Measurements from ENCODE around the gene COL5A2.

The COL5A2 gene

GRCh38 chr2:189178054-189178453 is 1.5 kb downstream of the COL5A2 start:
- no peak for DNase-seq

GRCh38 chr2:189177251-189177840 is 2.2 kb downstream of the COL5A2 start:
- DNase-seq: no peak

GRCh38 chr2:189176516-189176915 is 3.0 kb downstream of the COL5A2 start:
- DNase-seq: no peak

- no peak for DNase-seq
Measured at GRCh38 chr2:189175869-189176433, 3.6 kb downstream of the COL5A2 start.

- DNase-seq: no peak
Measured at GRCh38 chr2:189171956-189172609, 7.5 kb downstream of the COL5A2 start.

GRCh38 chr2:189168856-189169499 is 10.6 kb downstream of the COL5A2 start:
- DNase-seq: no peak

GRCh38 chr2:189165656-189166380 is 13.7 kb downstream of the COL5A2 start:
- DNase-seq: no peak

- DNase-seq: no peak
Measured at GRCh38 chr2:189164746-189165145, 14.8 kb downstream of the COL5A2 start.

GRCh38 chr2:189163889-189164288 is 15.7 kb downstream of the COL5A2 start:
- no peak for DNase-seq

- no peak for DNase-seq
Measured at GRCh38 chr2:189162566-189162965, 17.0 kb downstream of the COL5A2 start.

- no peak for DNase-seq
Measured at GRCh38 chr2:189161894-189162293, 17.7 kb downstream of the COL5A2 start.

- no peak for DNase-seq
Measured at GRCh38 chr2:189159717-189160116, 19.8 kb downstream of the COL5A2 start.

- no peak for DNase-seq
Measured at GRCh38 chr2:189159273-189159672, 20.3 kb downstream of the COL5A2 start.

GRCh38 chr2:189157939-189158338 is 21.6 kb downstream of the COL5A2 start:
- no peak for DNase-seq

GRCh38 chr2:189157456-189157855 is 22.1 kb downstream of the COL5A2 start:
- DNase-seq: no peak

- DNase-seq: no peak
Measured at GRCh38 chr2:189155795-189156194, 23.8 kb downstream of the COL5A2 start.

GRCh38 chr2:189153619-189154018 is 25.9 kb downstream of the COL5A2 start:
- DNase-seq: no peak

- DNase-seq: no peak
Measured at GRCh38 chr2:189152483-189152882, 27.1 kb downstream of the COL5A2 start.

GRCh38 chr2:189151906-189152305 is 27.7 kb downstream of the COL5A2 start:
- DNase-seq: no peak

- no peak for DNase-seq
Measured at GRCh38 chr2:189150033-189150432, 29.5 kb downstream of the COL5A2 start.

- DNase-seq: no peak
Measured at GRCh38 chr2:189147989-189148388, 31.6 kb downstream of the COL5A2 start.

- no peak for DNase-seq
Measured at GRCh38 chr2:189147361-189147760, 32.2 kb downstream of the COL5A2 start.

GRCh38 chr2:189146553-189146952 is 33.0 kb downstream of the COL5A2 start:
- DNase-seq: no peak

Data from inflammatory macrophage treated with lipopolysaccharide for 1 hour (primary cell).